ENCODE measurements around the gene PIP5K1C. TPM values are rescaled to one million over a fixed set of nuclear protein-coding genes. Genes with fewer than 3 reads are reported as not detected.

PIP5K1C gene
- total RNA-seq, 1 experiment from 2014 or later: 26.9 TPM

DNA sequence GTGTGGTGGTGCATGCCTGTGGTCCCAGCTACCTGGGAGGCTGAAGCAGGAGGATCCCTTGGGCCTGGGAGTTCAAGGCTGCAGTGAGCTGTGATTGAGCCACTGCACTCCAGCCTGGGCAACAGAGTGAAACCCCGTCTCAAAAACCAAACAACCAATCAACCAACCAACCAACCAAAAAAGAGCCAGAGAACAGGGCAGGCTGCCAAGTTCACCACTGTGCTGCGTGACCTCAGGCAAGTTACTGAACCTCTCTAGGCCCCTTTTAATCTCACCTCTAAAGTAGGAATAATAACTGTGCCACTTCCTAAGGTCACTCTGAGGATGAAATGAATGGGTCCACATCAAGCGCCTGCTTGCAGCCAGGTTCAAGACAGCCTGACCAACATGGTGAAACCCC lies 24.9 kb upstream of the PIP5K1C start (continued):
- TF ChIP-seq, protein P1, sequence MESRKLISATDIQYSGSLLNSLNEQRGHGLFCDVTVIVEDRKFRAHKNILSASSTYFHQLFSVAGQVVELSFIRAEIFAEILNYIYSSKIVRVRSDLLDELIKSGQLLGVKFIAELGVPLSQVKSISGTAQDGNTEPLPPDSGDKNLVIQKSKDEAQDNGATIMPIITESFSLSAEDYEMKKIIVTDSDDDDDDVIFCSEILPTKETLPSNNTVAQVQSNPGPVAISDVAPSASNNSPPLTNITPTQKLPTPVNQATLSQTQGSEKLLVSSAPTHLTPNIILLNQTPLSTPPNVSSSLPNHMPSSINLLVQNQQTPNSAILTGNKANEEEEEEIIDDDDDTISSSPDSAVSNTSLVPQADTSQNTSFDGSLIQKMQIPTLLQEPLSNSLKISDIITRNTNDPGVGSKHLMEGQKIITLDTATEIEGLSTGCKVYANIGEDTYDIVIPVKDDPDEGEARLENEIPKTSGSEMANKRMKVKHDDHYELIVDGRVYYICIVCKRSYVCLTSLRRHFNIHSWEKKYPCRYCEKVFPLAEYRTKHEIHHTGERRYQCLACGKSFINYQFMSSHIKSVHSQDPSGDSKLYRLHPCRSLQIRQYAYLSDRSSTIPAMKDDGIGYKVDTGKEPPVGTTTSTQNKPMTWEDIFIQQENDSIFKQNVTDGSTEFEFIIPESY (IDR thresholded peaks at IDR 0.05; ENCODE audit: extremely low read depth, insufficient replicate concordance, low read length): no peak
- TF ChIP-seq FOSL1 (IDR thresholded peaks at IDR 0.05; ENCODE audit: low read depth) (no peak), RAD21 (IDR thresholded peaks at IDR 0.05; ENCODE audit: low read depth) (no peak), EGR1 (IDR thresholded peaks at IDR 0.05; ENCODE audit: low read depth) (no peak)
- TF ChIP-seq, protein P2, sequence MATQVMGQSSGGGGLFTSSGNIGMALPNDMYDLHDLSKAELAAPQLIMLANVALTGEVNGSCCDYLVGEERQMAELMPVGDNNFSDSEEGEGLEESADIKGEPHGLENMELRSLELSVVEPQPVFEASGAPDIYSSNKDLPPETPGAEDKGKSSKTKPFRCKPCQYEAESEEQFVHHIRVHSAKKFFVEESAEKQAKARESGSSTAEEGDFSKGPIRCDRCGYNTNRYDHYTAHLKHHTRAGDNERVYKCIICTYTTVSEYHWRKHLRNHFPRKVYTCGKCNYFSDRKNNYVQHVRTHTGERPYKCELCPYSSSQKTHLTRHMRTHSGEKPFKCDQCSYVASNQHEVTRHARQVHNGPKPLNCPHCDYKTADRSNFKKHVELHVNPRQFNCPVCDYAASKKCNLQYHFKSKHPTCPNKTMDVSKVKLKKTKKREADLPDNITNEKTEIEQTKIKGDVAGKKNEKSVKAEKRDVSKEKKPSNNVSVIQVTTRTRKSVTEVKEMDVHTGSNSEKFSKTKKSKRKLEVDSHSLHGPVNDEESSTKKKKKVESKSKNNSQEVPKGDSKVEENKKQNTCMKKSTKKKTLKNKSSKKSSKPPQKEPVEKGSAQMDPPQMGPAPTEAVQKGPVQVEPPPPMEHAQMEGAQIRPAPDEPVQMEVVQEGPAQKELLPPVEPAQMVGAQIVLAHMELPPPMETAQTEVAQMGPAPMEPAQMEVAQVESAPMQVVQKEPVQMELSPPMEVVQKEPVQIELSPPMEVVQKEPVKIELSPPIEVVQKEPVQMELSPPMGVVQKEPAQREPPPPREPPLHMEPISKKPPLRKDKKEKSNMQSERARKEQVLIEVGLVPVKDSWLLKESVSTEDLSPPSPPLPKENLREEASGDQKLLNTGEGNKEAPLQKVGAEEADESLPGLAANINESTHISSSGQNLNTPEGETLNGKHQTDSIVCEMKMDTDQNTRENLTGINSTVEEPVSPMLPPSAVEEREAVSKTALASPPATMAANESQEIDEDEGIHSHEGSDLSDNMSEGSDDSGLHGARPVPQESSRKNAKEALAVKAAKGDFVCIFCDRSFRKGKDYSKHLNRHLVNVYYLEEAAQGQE (IDR thresholded peaks at IDR 0.05; ENCODE audit: low read depth): no peak

DNA sequence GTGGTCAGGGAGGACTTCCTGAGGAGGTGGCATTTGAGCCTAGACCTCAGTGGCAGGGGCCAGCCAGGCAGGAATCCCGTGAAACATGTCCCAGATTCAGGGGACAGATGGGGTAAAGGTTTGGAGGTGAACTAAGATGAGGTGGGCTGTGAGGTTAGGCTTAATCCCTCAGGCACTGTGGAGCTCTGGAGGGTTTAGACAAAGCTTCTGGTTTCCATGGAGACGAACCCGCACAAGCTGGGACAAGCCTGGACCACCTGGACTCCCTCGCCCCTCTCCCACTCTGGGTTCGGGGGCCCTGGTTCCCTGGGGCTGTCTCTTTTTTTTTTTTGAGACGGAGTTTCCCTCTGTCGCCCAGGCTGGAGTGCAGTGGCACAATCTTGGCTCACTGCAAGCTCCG lies 23.6 kb upstream of the PIP5K1C start:
- TF ChIP-seq FOSL1 (IDR thresholded peaks at IDR 0.05; ENCODE audit: low read depth): no peak
- no peak for TF ChIP-seq ZNF274 (IDR thresholded peaks at IDR 0.05; ENCODE audit: low read depth, low read length)
- no peak for TF ChIP-seq YY1 (IDR thresholded peaks at IDR 0.05; ENCODE audit: extremely low read depth, insufficient replicate concordance, low read depth, low read length)
- no peak for TF ChIP-seq CEBPB (IDR thresholded peaks at IDR 0.05; ENCODE audit: low read depth)
- H3K9me3 ChIP-seq (ENCODE audit: control insufficient read depth in 1 of 2, insufficient read depth in 1 of 2, low read depth in 1 of 2, low read length in 2 of 2): no peaks in the 10 kb centered on the region
- H3K4me3 ChIP-seq (replicated peaks in 1 of 2; ENCODE audit: low read depth in 1 of 2, low read length in 2 of 2): peak overlapping the region in 1 of 2 experiments; percentile 18; a peak in 1 of 4 replicates
- 0 out of 2 replicates have a peak overlapping the region, but pooled peaks have one; percentile 32 for H3K9ac ChIP-seq (ENCODE audit: low read length)
- no peak for ATAC-seq
- no peaks in the 10 kb centered on the region for H3K27me3 ChIP-seq (ENCODE audit: insufficient read depth, low read length)
- ChIA-PET RAD21 (ENCODE audit: low non-redundant PET in 1 of 2, low total read pairs in 2 of 2, uncharacterized antibody in 2 of 2, unreplicated experiment in 2 of 2) (no interaction called here), POLR2A (interaction anchor here (2.1 to 2.5 kb wide), 2 partner anchors 13 to 16 kb away, joined by 6 to 8 read pairs; partner anchors contain the start of gene TJP3), CTCF (interaction anchor here (0.6 to 2.0 kb wide), 4 partner anchors 39 to 772 kb away, joined by 3 to 8 read pairs (median 4); partner anchors contain the start of gene MRPL54)
- H3K36me3 ChIP-seq (ENCODE audit: control insufficient read depth in 1 of 2, insufficient read depth in 2 of 2, low read length in 2 of 2): no peaks in the 10 kb centered on the region
- no peaks in the 10 kb centered on the region for H3K9me2 ChIP-seq (ENCODE audit: insufficient read depth)
- H4K20me1 ChIP-seq (ENCODE audit: insufficient read depth): no peaks in the 10 kb centered on the region
- H3K27ac ChIP-seq (ENCODE audit: low read depth, low read length): peak overlapping the region; percentile 46; the same call in 1 of the 2 replicates
- no TSS peak for BruUV-seq (replicated peaks)
- H2AFZ ChIP-seq (ENCODE audit: low read depth, low read length, poor library complexity, severe bottlenecking): no peak overlapping the region
- peak overlapping the region; percentile 72 for H3K4me2 ChIP-seq (ENCODE audit: low read length)
- DNase-seq (ENCODE audit: low read depth, low spot score): no peak
- H3K79me2 ChIP-seq (ENCODE audit: insufficient read depth, low read length): no peaks in the 10 kb centered on the region
- intact Hi-C loops (cut with micrococcal nuclease): loop anchor here (10.0 kb wide), 1 partner anchor 481 kb away; no protein-coding TSS in a partner anchor
- H3K4me1 ChIP-seq (ENCODE audit: control insufficient read depth in 1 of 2, insufficient read depth in 2 of 2, low read length in 2 of 2): peaks cover 66 to 96% of the 10 kb centered on the region in 2 experiments
